Thoracic aorta (tissue), 2 donors: ENCODE measurements around the gene SPOCK2. TPM values are rescaled to one million over a fixed set of nuclear protein-coding genes. Genes with fewer than 3 reads are reported as not detected.

Source experiments
- ATAC-seq: fragments of 150-250 bp; one replicate; pipeline ENCODE4 v1.8.0; 2017; ENCODE audit warnings: low read depth; ENCODE audit not compliant: insufficient number of reproducible peaks, low FRiP score
- DNase-seq: peaks from one replicate; pipeline ENCODE4 v3.0.0-alpha.2; 2020; ENCODE audit warnings: low spot score
- H3K27ac ChIP-seq, 2 donors: fragments of 200-600 bp; sonication (generic); 1 replicate in 1 of 2; 2 replicates in 1 of 2; pipeline ENCODE4 v1.5.1; 2016; ENCODE audit warnings: mild to moderate bottlenecking in 2 of 2, moderate library complexity in 2 of 2
- H3K27me3 ChIP-seq: fragments of 200-600 bp; sonication (generic); replicated peaks from 2 replicates; pipeline ENCODE4 v1.6.0; 2016; ENCODE audit warnings: mild to moderate bottlenecking; ENCODE audit not compliant: insufficient read depth
- H3K36me3 ChIP-seq: fragments of 200-600 bp; sonication (generic); one replicate; pipeline ENCODE4 v1.5.1; 2016
- H3K4me1 ChIP-seq, 2 donors: fragments of 200-600 bp; sonication (generic); 1 replicate in 1 of 2; 2 replicates in 1 of 2; pipeline versions ENCODE4 v1.5.1 to v1.6.0; 2016; ENCODE audit warnings: low read depth in 2 of 2, mild to moderate bottlenecking in 1 of 2; ENCODE audit not compliant: control insufficient read depth in 1 of 2
- H3K4me3 ChIP-seq: fragments of 200-600 bp; sonication (generic); 2 replicates; pipeline ENCODE4 v1.5.1; 2016; ENCODE audit warnings: mild to moderate bottlenecking
- H3K9me3 ChIP-seq: fragments of 200-600 bp; sonication (generic); 2 replicates; pipeline ENCODE4 v1.5.1; 2016
- CTCF ChIP-seq: fragments of 200-600 bp; sonication (generic); IDR thresholded peaks from one replicate; pipeline ENCODE4 v1.5.1; 2019; ENCODE audit warnings: antibody characterized with exemption
- total RNA-seq, 2 donors: library from RNA; depleted of rRNA; stranded (reverse); fragments of >200 nt; gene quantifications; one replicate each; pipeline versions ENCODE4 v1.1.0 to v1.2.3, GENCODE V29; 2016

SPOCK2 gene
- total RNA-seq, 2 donors from 2014 or later: 3.5 to 13.8 TPM

GRCh38 chr10:72056113-72056512 is 32.2 kb downstream of the SPOCK2 start:
- no peaks in the 10 kb centered on the region for H3K4me1 ChIP-seq
- H3K36me3 ChIP-seq: no peaks in the 10 kb centered on the region
- no peaks in the 10 kb centered on the region for H3K9me3 ChIP-seq
- TF ChIP-seq CTCF: no peak
- no peak for DNase-seq
- no peak for ATAC-seq
- no peaks in the 10 kb centered on the region for H3K27me3 ChIP-seq
- no peak overlapping the region for H3K4me3 ChIP-seq
- no peak overlapping the region for H3K27ac ChIP-seq

- no peak for TF ChIP-seq CTCF
- Histone ChIP-seq H3K36me3 (no peaks in the 10 kb centered on the region), H3K9me3 (no peaks in the 10 kb centered on the region), H3K4me1 (no peaks in the 10 kb centered on the region), H3K27me3 (no peaks in the 10 kb centered on the region), H3K4me3 (no peak overlapping the region), H3K27ac (no peak overlapping the region)
- DNase-seq (no peak), ATAC-seq (no peak)
Observed at GRCh38 chr10:72053690-72054089, 34.7 kb downstream of the SPOCK2 start.

GRCh38 chr10:72050873-72051272 is 37.5 kb downstream of the SPOCK2 start:
- H3K27me3 ChIP-seq: no peaks in the 10 kb centered on the region
- ATAC-seq (no peak), DNase-seq (no peak)
- no peaks in the 10 kb centered on the region for H3K36me3 ChIP-seq
- no peak overlapping the region for H3K4me3 ChIP-seq
- no peak overlapping the region for H3K27ac ChIP-seq
- H3K4me1 ChIP-seq: peaks cover 0 to 3% of the 10 kb centered on the region in 2 donors
- H3K9me3 ChIP-seq: no peaks in the 10 kb centered on the region
- TF ChIP-seq CTCF: no peak

GRCh38 chr10:72049969-72050781 is 38.2 kb downstream of the SPOCK2 start:
- TF ChIP-seq CTCF: no peak
- ATAC-seq (no peak), DNase-seq (no peak)
- Histone ChIP-seq H3K4me1 (peaks cover 0 to 10% of the 10 kb centered on the region in 2 donors), H3K36me3 (no peaks in the 10 kb centered on the region), H3K9me3 (no peaks in the 10 kb centered on the region), H3K27ac (no peak overlapping the region), H3K27me3 (no peaks in the 10 kb centered on the region), H3K4me3 (no peak overlapping the region)

- no peak overlapping the region for H3K27ac ChIP-seq
- TF ChIP-seq CTCF: no peak
- H3K4me1 ChIP-seq: peaks cover 0 to 17% of the 10 kb centered on the region in 2 donors
- no peaks in the 10 kb centered on the region for H3K9me3 ChIP-seq
- no peak overlapping the region for H3K4me3 ChIP-seq
- DNase-seq (no peak), ATAC-seq (no peak)
- no peaks in the 10 kb centered on the region for H3K27me3 ChIP-seq
- no peaks in the 10 kb centered on the region for H3K36me3 ChIP-seq
Observed at GRCh38 chr10:72049472-72049871, 38.9 kb downstream of the SPOCK2 start.
